ENCODE measurements around the gene NPBWR2.

Gene NPBWR2

GRCh38 chr20:64106435-64106961 lies 867 bp downstream of the NPBWR2 start:
- H3K4me3 ChIP-seq (ENCODE audit: low read depth, low read length) = no peak overlapping the region
- no peak for DNase-seq (ENCODE audit: low read depth)
- TF ChIP-seq, protein P1, sequence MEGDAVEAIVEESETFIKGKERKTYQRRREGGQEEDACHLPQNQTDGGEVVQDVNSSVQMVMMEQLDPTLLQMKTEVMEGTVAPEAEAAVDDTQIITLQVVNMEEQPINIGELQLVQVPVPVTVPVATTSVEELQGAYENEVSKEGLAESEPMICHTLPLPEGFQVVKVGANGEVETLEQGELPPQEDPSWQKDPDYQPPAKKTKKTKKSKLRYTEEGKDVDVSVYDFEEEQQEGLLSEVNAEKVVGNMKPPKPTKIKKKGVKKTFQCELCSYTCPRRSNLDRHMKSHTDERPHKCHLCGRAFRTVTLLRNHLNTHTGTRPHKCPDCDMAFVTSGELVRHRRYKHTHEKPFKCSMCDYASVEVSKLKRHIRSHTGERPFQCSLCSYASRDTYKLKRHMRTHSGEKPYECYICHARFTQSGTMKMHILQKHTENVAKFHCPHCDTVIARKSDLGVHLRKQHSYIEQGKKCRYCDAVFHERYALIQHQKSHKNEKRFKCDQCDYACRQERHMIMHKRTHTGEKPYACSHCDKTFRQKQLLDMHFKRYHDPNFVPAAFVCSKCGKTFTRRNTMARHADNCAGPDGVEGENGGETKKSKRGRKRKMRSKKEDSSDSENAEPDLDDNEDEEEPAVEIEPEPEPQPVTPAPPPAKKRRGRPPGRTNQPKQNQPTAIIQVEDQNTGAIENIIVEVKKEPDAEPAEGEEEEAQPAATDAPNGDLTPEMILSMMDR (IDR thresholded peaks at IDR 0.05; ENCODE audit: low read depth, low read length) = no peak
- no peak for TF ChIP-seq POLR2A (IDR thresholded peaks at IDR 0.05; ENCODE audit: extremely low read depth, insufficient read length)
- TF ChIP-seq, protein P2, sequence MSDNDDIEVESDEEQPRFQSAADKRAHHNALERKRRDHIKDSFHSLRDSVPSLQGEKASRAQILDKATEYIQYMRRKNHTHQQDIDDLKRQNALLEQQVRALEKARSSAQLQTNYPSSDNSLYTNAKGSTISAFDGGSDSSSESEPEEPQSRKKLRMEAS (IDR thresholded peaks at IDR 0.05; ENCODE audit: low read depth, low read length) = no peak
- no peak for TF ChIP-seq MYC (IDR thresholded peaks at IDR 0.05; ENCODE audit: low read depth, low read length)

DNA sequence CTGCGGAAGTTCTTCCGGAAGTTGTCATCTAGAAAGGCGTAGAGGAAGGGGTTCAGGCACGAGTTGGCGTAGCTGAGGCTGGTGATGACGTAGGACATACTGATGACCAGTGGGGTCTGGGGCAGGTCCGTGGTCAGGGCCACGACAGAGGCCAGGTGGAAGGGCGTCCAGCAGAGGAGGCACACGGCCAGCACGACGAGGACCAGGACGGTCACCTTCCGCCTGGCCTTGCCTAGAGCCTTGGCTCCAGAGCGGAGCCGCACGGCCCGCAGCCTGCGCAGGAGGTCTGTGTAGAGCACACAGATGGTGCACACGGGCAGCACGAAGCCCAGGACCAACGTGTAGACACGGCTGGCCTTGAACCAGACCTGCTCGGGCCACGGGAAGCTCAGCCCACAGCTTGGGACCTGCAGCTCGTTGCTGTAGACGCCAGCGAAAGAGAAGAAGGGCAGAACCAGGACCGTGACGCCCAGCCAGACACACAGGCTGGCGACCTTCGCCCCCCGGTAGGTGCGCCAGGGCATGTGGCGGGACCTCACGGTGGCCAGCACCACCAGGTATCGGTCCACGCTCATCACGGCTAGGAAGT lies 1.4 kb downstream of the NPBWR2 start:
- no peak for DNase-seq (ENCODE audit: low read depth)
- TF ChIP-seq MYC (IDR thresholded peaks at IDR 0.05; ENCODE audit: low read depth, low read length) (no peak), POLR2A (IDR thresholded peaks at IDR 0.05; ENCODE audit: extremely low read depth, insufficient read length) (no peak)
- TF ChIP-seq, protein P2 (IDR thresholded peaks at IDR 0.05; ENCODE audit: low read depth, low read length) = no peak
- TF ChIP-seq, protein P1 (IDR thresholded peaks at IDR 0.05; ENCODE audit: low read depth, low read length) = no peak
- H3K4me3 ChIP-seq (ENCODE audit: low read depth, low read length) = no peak overlapping the region

DNA sequence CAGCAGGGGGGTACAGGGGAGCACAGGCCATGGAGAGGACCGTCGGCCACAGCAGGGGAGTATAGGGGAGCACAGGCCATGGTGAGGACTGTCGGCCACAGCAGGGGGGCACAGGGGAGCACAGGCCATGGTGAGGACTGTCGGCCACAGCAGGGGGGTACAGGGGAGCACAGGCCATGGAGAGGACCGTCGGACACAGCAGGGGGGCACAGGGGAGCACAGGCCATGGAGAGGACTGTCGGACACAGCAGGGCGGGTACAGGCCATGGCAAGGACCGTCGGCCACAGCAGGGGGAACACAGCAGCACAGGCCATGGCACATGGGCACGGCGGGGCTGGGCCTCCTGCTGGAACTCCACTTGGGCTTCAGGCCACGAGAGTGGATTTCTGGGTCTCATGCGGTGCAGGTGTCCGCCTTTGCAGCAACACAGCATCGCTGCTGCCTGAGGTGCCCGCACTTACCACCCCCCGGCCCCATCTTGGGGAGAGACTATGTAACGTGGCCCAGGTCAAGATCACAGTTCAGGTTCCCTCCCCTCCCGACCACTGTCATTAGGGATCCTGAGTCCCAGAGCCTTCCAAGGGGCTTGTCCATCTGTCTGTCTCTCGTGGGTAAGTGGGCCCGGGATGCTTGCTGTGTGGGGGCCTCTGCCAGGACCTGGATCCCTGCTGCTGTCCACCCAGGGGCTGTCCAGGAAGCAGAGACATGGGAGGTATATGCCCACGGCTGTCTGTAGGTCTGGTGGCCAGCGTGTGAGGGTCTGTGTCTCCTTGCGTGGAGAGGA lies 2.5 kb downstream of the NPBWR2 start:
- DNase-seq (ENCODE audit: low read depth) = no peak
- TF ChIP-seq, protein P2 (IDR thresholded peaks at IDR 0.05; ENCODE audit: low read depth, low read length) = no peak
- TF ChIP-seq MYC (IDR thresholded peaks at IDR 0.05; ENCODE audit: low read depth, low read length) (no peak), POLR2A (IDR thresholded peaks at IDR 0.05; ENCODE audit: extremely low read depth, insufficient read length) (no peak)
- TF ChIP-seq, protein P1 (IDR thresholded peaks at IDR 0.05; ENCODE audit: low read depth, low read length) = no peak
- no peak overlapping the region for H3K4me3 ChIP-seq (ENCODE audit: low read depth, low read length)

GRCh38 chr20:64103871-64104666 lies 3.3 kb downstream of the NPBWR2 start:
- no peak for DNase-seq (ENCODE audit: low read depth)
- TF ChIP-seq POLR2A (IDR thresholded peaks at IDR 0.05; ENCODE audit: extremely low read depth, insufficient read length) = no peak
- no peak for TF ChIP-seq MYC (IDR thresholded peaks at IDR 0.05; ENCODE audit: low read depth, low read length)
- TF ChIP-seq, protein P1 (IDR thresholded peaks at IDR 0.05; ENCODE audit: low read depth, low read length) = no peak
- TF ChIP-seq, protein P2 (IDR thresholded peaks at IDR 0.05; ENCODE audit: low read depth, low read length) = no peak

GRCh38 chr20:64102647-64103354 lies 4.6 kb downstream of the NPBWR2 start:
- no peak overlapping the region for H3K4me3 ChIP-seq (ENCODE audit: low read depth, low read length)
- no peak for DNase-seq (ENCODE audit: low read depth)
- TF ChIP-seq POLR2A (IDR thresholded peaks at IDR 0.05; ENCODE audit: extremely low read depth, insufficient read length) = no peak
- TF ChIP-seq, protein P2 (IDR thresholded peaks at IDR 0.05; ENCODE audit: low read depth, low read length) = no peak
- TF ChIP-seq MYC (IDR thresholded peaks at IDR 0.05; ENCODE audit: low read depth, low read length) = no peak
- TF ChIP-seq, protein P1 (IDR thresholded peaks at IDR 0.05; ENCODE audit: low read depth, low read length) = no peak

More at GRCh38 chr20:64103871-64104666, 3.3 kb downstream of the NPBWR2 start:
- H3K4me3 ChIP-seq (ENCODE audit: low read depth, low read length) = no peak overlapping the region
